ENCODE measurements around the gene NUP93. TPM values are rescaled to one million over a fixed set of nuclear protein-coding genes. Genes with fewer than 3 reads are reported as not detected.
A peak's percentile ranks its signal among the peaks of the same experiment; 100 is the strongest.

The NUP93 gene
- total and polyA plus RNA-seq, 4 experiments from 2014 or later, result 48.0 to 73.2 (median 59.8) TPM

- no peaks in the 10 kb centered on the region for H3K27me3 ChIP-seq (ENCODE audit: insufficient read depth, low read length)
- H3K27ac Mint-ChIP-seq, result no peak overlapping the region
- peaks cover under 1 to 8% of the 10 kb centered on the region in 2 donors for H3K36me3 Mint-ChIP-seq
- no peaks in the 10 kb centered on the region for H3K36me3 ChIP-seq (ENCODE audit: insufficient read depth, low read length)
- H3K4me3 ChIP-seq (ENCODE audit: low read length in 2 of 2), result no peak overlapping the region
- H3K4me3 Mint-ChIP-seq, result no peak overlapping the region
- H3K4me1 Mint-ChIP-seq, result peaks cover 8 to 18% (median 12%) of the 10 kb centered on the region in 4 donors
- no peaks in the 10 kb centered on the region for H3K9me3 ChIP-seq (ENCODE audit: control insufficient read depth in 1 of 2, low read length in 2 of 2)
- H3K27me3 Mint-ChIP-seq, result no peaks in the 10 kb centered on the region
- intact Hi-C loops (cut with micrococcal nuclease), result no loop called here
- POLR2A ChIA-PET (ENCODE audit: partially characterized antibody), result no interaction called here
- H3K9me3 Mint-ChIP-seq, result no peaks in the 10 kb centered on the region
- CTCF ChIA-PET (ENCODE audit: partially characterized antibody), result interaction anchor here (2.1 kb wide), 1 partner anchor 10 kb away, joined by 7 read pairs; no protein-coding TSS in a partner anchor
- no peak for DNase-seq
- no peak overlapping the region for H3K27ac ChIP-seq (ENCODE audit: low read depth, low read length)
- peaks cover 6% of the 10 kb centered on the region for H3K4me1 ChIP-seq (ENCODE audit: insufficient read depth, low read length)
Observed at GRCh38 chr16:56785317-56785716, 55.4 kb downstream of the NUP93 start.

GRCh38 chr16:56787167-56787566 lies 57.2 kb downstream of the NUP93 start:
- no peak for DNase-seq
- POLR2A ChIA-PET (ENCODE audit: partially characterized antibody), result no interaction called here
- H3K27ac ChIP-seq (ENCODE audit: low read depth, low read length), result no peak overlapping the region
- H3K4me3 Mint-ChIP-seq, result no peak overlapping the region
- no peaks in the 10 kb centered on the region for H3K9me3 ChIP-seq (ENCODE audit: control insufficient read depth in 1 of 2, low read length in 2 of 2)
- peaks cover 2 to 8% of the 10 kb centered on the region in 2 donors for H3K36me3 Mint-ChIP-seq
- CTCF ChIA-PET (ENCODE audit: partially characterized antibody), result interaction anchor here (1.2 to 2.1 kb wide), 2 partner anchors 9 to 13 kb away, joined by 3 to 7 read pairs; no protein-coding TSS in a partner anchor
- H3K9me3 Mint-ChIP-seq, result no peaks in the 10 kb centered on the region
- intact Hi-C loops (cut with micrococcal nuclease), result no loop called here
- no peaks in the 10 kb centered on the region for H3K36me3 ChIP-seq (ENCODE audit: insufficient read depth, low read length)
- H3K27ac Mint-ChIP-seq, result no peak overlapping the region
- no peak overlapping the region for H3K4me3 ChIP-seq (ENCODE audit: low read length in 2 of 2)
- H3K27me3 ChIP-seq (ENCODE audit: insufficient read depth, low read length), result no peaks in the 10 kb centered on the region
- peaks cover 0 to 4% (median 0%) of the 10 kb centered on the region in 4 donors for H3K4me1 Mint-ChIP-seq
- H3K4me1 ChIP-seq (ENCODE audit: insufficient read depth, low read length), result no peaks in the 10 kb centered on the region
- no peaks in the 10 kb centered on the region for H3K27me3 Mint-ChIP-seq

DNA sequence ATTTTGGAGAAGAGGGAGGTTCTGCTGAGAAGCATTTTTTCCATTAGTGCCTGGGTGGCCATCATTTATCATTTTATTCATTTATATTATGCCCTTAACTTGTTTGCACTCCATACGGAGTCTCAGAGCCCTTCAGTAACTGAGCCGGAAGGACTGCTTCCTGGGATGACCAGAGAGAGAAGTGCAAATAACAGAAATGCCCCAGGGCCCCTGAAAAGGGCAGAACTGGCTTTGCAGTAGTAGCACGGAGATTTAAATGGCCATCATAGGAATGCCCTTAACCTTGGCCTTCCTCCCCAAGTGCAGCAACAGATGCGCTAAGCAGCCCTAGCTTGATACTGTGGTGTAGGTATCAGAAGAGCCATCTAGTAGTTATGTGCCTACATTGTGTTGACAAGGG lies 58.5 kb downstream of the NUP93 start:
- intact Hi-C loops (cut with micrococcal nuclease), result no loop called here
- H3K9me3 Mint-ChIP-seq, result no peaks in the 10 kb centered on the region
- no peak overlapping the region for H3K27ac ChIP-seq (ENCODE audit: low read depth, low read length)
- no peaks in the 10 kb centered on the region for H3K27me3 ChIP-seq (ENCODE audit: insufficient read depth, low read length)
- H3K27ac Mint-ChIP-seq, result no peak overlapping the region
- no peaks in the 10 kb centered on the region for H3K27me3 Mint-ChIP-seq
- no peak overlapping the region for H3K4me3 ChIP-seq (ENCODE audit: low read length in 2 of 2)
- no peak for DNase-seq
- no peaks in the 10 kb centered on the region for H3K36me3 ChIP-seq (ENCODE audit: insufficient read depth, low read length)
- H3K4me1 Mint-ChIP-seq, result peaks cover 0 to 3% (median 1%) of the 10 kb centered on the region in 4 donors
- H3K4me3 Mint-ChIP-seq, result no peak overlapping the region
- CTCF ChIA-PET (ENCODE audit: partially characterized antibody), result no interaction called here
- no peaks in the 10 kb centered on the region for H3K9me3 ChIP-seq (ENCODE audit: control insufficient read depth in 1 of 2, low read length in 2 of 2)
- H3K36me3 Mint-ChIP-seq, result peaks cover 2 to 8% of the 10 kb centered on the region in 2 donors
- H3K4me1 ChIP-seq (ENCODE audit: insufficient read depth, low read length), result no peaks in the 10 kb centered on the region
- POLR2A ChIA-PET (ENCODE audit: partially characterized antibody), result no interaction called here

- H3K27ac Mint-ChIP-seq, result no peak overlapping the region
- Histone ChIP-seq H3K4me3 (ENCODE audit: low read length in 2 of 2) (no peak overlapping the region), H3K9me3 (ENCODE audit: control insufficient read depth in 1 of 2, low read length in 2 of 2) (no peaks in the 10 kb centered on the region), H3K27me3 (ENCODE audit: insufficient read depth, low read length) (no peaks in the 10 kb centered on the region), H3K27ac (ENCODE audit: low read depth, low read length) (no peak overlapping the region), H3K36me3 (ENCODE audit: insufficient read depth, low read length) (no peaks in the 10 kb centered on the region), H3K4me1 (ENCODE audit: insufficient read depth, low read length) (no peaks in the 10 kb centered on the region)
- H3K4me1 Mint-ChIP-seq, result peaks cover 0 to 2% (median under 1%) of the 10 kb centered on the region in 4 donors
- peak in 2 of 5 donors; percentile 15 to 22 for DNase-seq
- no peak overlapping the region for H3K4me3 Mint-ChIP-seq
- intact Hi-C loops (cut with micrococcal nuclease), result no loop called here
- no peaks in the 10 kb centered on the region for H3K9me3 Mint-ChIP-seq
- no peaks in the 10 kb centered on the region for H3K27me3 Mint-ChIP-seq
- ChIA-PET POLR2A (ENCODE audit: partially characterized antibody) (no interaction called here), CTCF (ENCODE audit: partially characterized antibody) (no interaction called here)
- peaks cover 2 to 8% of the 10 kb centered on the region in 2 donors for H3K36me3 Mint-ChIP-seq
Observed at GRCh38 chr16:56789360-56789759, 59.4 kb downstream of the NUP93 start.

DNA sequence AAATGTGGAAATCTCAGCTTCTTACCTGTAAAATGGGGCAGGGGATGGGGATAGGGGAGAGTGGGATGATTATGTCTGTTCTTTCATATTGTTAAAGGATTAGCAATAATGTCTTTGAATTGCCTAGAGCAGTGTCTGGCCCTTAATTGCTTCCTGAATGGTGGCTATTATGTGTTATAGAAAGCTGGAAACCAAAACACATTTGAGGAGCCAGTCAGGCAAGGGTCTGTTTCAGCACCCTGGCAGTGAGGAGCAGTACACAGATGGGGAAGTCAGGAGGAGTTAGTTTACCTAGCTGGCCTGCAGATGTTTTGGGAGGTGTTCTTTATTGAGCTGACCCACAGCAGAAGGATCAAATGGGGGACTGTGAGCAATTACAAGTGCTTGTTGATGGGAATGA lies 63.0 kb downstream of the NUP93 start:
- Histone ChIP-seq H3K9me3 (ENCODE audit: control insufficient read depth in 1 of 2, low read length in 2 of 2) (no peaks in the 10 kb centered on the region), H3K27me3 (ENCODE audit: insufficient read depth, low read length) (no peaks in the 10 kb centered on the region), H3K36me3 (ENCODE audit: insufficient read depth, low read length) (no peaks in the 10 kb centered on the region), H3K4me3 (ENCODE audit: low read length in 2 of 2) (no peak overlapping the region), H3K27ac (ENCODE audit: low read depth, low read length) (no peak overlapping the region), H3K4me1 (ENCODE audit: insufficient read depth, low read length) (no peaks in the 10 kb centered on the region)
- Mint-ChIP-seq H3K27me3 (no peaks in the 10 kb centered on the region), H3K9me3 (no peaks in the 10 kb centered on the region), H3K4me1 (peaks cover 0 to 2% (median under 1%) of the 10 kb centered on the region in 4 donors), H3K27ac (peak overlapping the region in 1 of 7 donors; percentile 77), H3K4me3 (no peak overlapping the region), H3K36me3 (peaks cover 2 to 7% of the 10 kb centered on the region in 2 donors)
- ChIA-PET CTCF (ENCODE audit: partially characterized antibody) (no interaction called here), POLR2A (ENCODE audit: partially characterized antibody) (no interaction called here)
- intact Hi-C loops (cut with micrococcal nuclease), result no loop called here
- DNase-seq, result no peak

- intact Hi-C loops (cut with micrococcal nuclease), result no loop called here
- Histone ChIP-seq H3K36me3 (ENCODE audit: insufficient read depth, low read length) (no peaks in the 10 kb centered on the region), H3K4me3 (ENCODE audit: low read length in 2 of 2) (no peak overlapping the region), H3K9me3 (ENCODE audit: control insufficient read depth in 1 of 2, low read length in 2 of 2) (no peaks in the 10 kb centered on the region), H3K27ac (ENCODE audit: low read depth, low read length) (no peak overlapping the region), H3K27me3 (ENCODE audit: insufficient read depth, low read length) (no peaks in the 10 kb centered on the region), H3K4me1 (ENCODE audit: insufficient read depth, low read length) (no peaks in the 10 kb centered on the region)
- Mint-ChIP-seq H3K27ac (peak overlapping the region in 1 of 7 donors; percentile 17), H3K27me3 (no peaks in the 10 kb centered on the region), H3K36me3 (peaks cover 4 to 7% of the 10 kb centered on the region in 2 donors), H3K4me3 (no peak overlapping the region), H3K4me1 (peaks cover 0 to 2% (median under 1%) of the 10 kb centered on the region in 4 donors), H3K9me3 (no peaks in the 10 kb centered on the region)
- ChIA-PET CTCF (ENCODE audit: partially characterized antibody) (no interaction called here), POLR2A (ENCODE audit: partially characterized antibody) (no interaction called here)
- DNase-seq, result peak in 3 of 5 donors; percentile 2 to 6 (median 2)
Observed at GRCh38 chr16:56793492-56793891, 63.6 kb downstream of the NUP93 start.

GRCh38 chr16:56795011-56795410 lies 65.1 kb downstream of the NUP93 start:
- no peaks in the 10 kb centered on the region for H3K4me1 ChIP-seq (ENCODE audit: insufficient read depth, low read length)
- no peak for DNase-seq
- intact Hi-C loops (cut with micrococcal nuclease), result no loop called here
- ChIA-PET POLR2A (ENCODE audit: partially characterized antibody) (no interaction called here), CTCF (ENCODE audit: partially characterized antibody) (interaction anchor here (2.4 kb wide), 1 partner anchor 9 kb away, joined by 7 read pairs; no protein-coding TSS in a partner anchor)
- no peaks in the 10 kb centered on the region for H3K9me3 ChIP-seq (ENCODE audit: control insufficient read depth in 1 of 2, low read length in 2 of 2)
- Mint-ChIP-seq H3K36me3 (peaks cover 4 to 15% of the 10 kb centered on the region in 2 donors), H3K27me3 (no peaks in the 10 kb centered on the region), H3K9me3 (no peaks in the 10 kb centered on the region), H3K27ac (no peak overlapping the region), H3K4me3 (no peak overlapping the region), H3K4me1 (peaks cover 0 to 2% (median under 1%) of the 10 kb centered on the region in 4 donors)
- no peak overlapping the region for H3K27ac ChIP-seq (ENCODE audit: low read depth, low read length)
- H3K4me3 ChIP-seq (ENCODE audit: low read length in 2 of 2), result no peak overlapping the region
- H3K36me3 ChIP-seq (ENCODE audit: insufficient read depth, low read length), result no peaks in the 10 kb centered on the region
- no peaks in the 10 kb centered on the region for H3K27me3 ChIP-seq (ENCODE audit: insufficient read depth, low read length)
